Measurements from ENCODE around the gene MTUS2.

DNA sequence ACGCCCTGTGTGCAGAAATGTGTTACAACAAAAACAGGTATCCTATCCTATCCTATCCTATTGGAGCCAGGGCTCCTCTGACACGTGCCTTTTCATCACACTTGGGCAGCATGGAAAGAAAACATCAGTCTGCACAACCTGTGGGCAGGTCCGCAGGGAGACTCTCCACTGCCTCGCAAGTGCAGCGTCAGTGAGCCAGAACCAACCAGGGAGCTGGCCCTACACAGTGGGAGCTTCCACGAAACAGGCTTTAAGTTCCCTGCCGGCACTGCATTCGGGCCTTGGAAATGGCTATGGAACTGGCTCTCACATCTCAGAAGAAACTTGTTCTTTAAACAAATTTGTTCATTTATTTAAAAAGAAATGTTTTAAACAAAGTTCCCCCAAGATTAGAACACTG is 725.8 kb downstream of the MTUS2 start:
- TF ChIP-seq, protein P1, sequence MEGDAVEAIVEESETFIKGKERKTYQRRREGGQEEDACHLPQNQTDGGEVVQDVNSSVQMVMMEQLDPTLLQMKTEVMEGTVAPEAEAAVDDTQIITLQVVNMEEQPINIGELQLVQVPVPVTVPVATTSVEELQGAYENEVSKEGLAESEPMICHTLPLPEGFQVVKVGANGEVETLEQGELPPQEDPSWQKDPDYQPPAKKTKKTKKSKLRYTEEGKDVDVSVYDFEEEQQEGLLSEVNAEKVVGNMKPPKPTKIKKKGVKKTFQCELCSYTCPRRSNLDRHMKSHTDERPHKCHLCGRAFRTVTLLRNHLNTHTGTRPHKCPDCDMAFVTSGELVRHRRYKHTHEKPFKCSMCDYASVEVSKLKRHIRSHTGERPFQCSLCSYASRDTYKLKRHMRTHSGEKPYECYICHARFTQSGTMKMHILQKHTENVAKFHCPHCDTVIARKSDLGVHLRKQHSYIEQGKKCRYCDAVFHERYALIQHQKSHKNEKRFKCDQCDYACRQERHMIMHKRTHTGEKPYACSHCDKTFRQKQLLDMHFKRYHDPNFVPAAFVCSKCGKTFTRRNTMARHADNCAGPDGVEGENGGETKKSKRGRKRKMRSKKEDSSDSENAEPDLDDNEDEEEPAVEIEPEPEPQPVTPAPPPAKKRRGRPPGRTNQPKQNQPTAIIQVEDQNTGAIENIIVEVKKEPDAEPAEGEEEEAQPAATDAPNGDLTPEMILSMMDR (IDR thresholded peaks at IDR 0.05) = no peak
- no peak for TF ChIP-seq POLR2A (IDR thresholded peaks at IDR 0.05)

Measured in suprapubic skin (tissue), 3 donors.